OCI-LY7 (cell line): Measurements from ENCODE around the gene XK.
A peak's percentile ranks its signal among the peaks of the same experiment; 100 is the strongest.

ENCODE experiments used
- EZH2phosphoT487 ChIP-seq: fragments of 200-600 bp; sonication (generic); IDR thresholded peaks from 2 replicates; pipeline ENCODE4 v1.6.1; 2018; ENCODE audit warnings: low read depth, borderline replicate concordance, mild to moderate bottlenecking, mixed run types, antibody characterized with exemption, low read length, moderate library complexity, mixed read lengths
- TF ChIP-seq, protein P1 (sequence below): fragments of 200-600 bp; sonication (generic); conservative IDR thresholded peaks from 2 replicates; pipeline ENCODE4 v1.5.1; 2014; ENCODE audit warnings: mild to moderate bottlenecking, antibody characterized with exemption, low read length, moderate library complexity, mixed read lengths

DNA sequence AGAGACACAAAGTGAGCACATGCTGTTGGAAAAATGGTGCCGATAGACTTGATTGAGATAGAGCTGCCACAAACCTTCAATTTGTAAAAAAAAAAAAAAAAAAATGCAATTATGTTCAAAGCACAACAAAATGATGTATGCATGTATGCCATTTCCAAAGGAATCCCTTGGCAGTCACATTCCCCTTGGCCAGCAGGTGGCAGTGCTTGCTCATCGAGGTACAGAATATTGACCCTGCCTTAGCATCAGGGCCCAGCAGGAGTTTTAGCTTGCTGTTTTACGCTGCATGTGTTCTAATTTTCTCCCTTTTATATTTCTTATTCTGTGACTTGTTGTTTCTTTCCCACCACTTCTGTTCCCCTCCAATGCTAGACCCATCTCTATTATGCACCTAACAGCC lies 59.8 kb downstream of the XK start:
- no peak for TF ChIP-seq EZH2phosphoT487
- TF ChIP-seq, protein P1, sequence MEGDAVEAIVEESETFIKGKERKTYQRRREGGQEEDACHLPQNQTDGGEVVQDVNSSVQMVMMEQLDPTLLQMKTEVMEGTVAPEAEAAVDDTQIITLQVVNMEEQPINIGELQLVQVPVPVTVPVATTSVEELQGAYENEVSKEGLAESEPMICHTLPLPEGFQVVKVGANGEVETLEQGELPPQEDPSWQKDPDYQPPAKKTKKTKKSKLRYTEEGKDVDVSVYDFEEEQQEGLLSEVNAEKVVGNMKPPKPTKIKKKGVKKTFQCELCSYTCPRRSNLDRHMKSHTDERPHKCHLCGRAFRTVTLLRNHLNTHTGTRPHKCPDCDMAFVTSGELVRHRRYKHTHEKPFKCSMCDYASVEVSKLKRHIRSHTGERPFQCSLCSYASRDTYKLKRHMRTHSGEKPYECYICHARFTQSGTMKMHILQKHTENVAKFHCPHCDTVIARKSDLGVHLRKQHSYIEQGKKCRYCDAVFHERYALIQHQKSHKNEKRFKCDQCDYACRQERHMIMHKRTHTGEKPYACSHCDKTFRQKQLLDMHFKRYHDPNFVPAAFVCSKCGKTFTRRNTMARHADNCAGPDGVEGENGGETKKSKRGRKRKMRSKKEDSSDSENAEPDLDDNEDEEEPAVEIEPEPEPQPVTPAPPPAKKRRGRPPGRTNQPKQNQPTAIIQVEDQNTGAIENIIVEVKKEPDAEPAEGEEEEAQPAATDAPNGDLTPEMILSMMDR = peak; percentile 80
